NCI-H2081 (cell line): ENCODE measurements around the gene UBE2I.
"Not testable (repeated sequence)": the region's sequence is repeated elsewhere in the genome, so short reads cannot be mapped to it uniquely, and the experiment has no call there.

ENCODE experiments used
- DNase-seq, 2 experiments: peaks; one replicate each; lab custom pipeline; 2025; lab: John Stamatoyannopoulos, UW

The UBE2I gene

DNA sequence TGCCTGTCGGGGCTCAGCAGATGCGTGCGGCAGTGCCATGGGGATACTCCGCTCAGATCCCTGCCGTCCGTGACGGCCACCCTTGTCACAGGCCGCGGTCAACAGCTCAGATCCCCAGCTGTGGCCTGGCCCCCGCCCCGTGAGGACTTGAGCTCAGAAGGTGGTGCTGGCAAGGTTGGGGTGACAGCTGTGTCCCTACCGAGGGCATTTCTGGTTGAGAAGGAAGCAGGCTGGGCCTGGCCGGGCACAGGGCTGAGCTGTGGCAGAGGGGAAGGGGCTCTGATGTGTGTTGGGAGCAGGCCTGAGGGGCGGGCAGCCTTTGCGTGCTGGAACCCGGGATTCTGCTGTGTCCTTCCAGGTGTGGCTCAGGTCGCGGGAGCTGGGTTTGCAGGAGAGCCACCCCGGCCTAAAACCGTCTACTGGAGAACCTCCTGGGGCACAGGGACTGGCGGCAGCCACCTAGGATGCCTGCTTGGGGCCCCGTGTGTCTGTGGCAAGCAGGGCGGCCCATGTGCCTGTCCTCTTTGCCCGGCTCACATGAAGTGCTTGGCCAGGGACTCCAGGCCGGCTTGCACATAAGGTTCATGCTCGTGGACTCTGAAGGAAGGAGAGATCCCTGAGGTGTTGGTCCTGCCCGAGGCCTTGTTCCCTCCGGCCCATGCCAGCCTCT lies 5.1 kb downstream of the UBE2I start:
- DNase-seq: no peak

DNA sequence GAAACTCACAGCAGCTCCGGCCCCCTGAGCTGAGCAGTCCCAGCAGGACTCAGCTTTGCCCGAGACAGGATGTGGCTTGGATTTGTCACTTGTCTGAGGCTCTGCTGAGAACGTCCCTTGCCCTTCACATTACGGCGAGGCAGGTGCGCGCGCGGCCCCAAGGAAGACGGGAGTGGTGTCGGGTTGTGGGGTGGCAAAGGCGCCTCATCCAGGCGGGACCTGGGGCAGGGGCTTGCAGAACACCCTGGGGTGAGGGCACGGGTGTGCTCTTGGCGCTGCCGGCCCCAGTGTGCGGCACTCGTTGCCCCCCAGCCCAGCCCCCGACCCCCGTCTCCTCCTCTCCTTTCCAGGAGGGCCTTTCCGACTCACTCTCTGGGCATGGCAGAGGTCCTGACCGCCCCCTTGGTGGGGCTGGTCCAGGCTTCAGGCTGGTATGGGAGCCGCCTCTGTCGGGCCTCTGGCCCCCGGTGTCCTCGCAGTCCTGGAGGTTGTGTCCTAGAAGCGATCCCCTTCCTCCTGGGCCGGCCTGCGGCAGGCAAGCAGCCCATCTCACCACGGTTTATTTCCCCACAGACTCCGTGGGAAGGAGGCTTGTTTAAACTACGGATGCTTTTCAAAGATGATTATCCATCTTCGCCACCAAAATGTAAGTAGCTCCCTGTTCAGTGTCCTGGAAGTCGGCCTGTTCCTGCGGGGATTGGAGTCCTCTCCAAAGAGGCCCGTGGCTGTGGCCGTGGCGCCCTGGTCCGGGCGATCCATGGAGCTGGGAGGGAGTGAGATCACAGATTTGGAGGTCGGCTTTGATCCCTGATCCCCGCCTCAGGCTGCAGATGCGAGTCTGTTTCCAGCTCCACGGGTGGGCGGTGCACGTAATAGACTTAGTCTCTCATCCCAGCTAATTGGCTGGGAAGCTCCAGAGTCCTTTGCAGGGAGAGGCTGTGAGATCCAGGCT lies 5.9 kb downstream of the UBE2I start:
- DNase-seq: no peak

DNA sequence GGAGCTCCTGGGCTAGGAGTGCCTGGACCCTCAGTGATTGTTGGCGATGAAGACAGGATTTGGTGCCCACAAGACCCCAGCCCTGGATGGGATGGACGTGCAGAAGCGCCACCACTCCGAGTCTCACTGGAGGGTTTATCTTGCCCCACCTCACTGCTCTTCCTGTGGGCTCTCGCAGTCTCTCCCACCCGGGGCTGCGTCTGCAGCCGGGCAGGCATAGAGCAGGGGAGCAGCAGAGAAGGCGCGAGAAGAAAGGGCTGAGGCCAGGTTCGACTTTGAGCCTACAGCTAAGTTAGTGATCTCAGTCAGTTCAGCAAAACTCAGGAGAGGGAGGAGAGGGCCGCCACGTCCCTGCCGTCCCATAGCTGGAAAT lies 6.6 kb downstream of the UBE2I start:
- DNase-seq: no peak

DNA sequence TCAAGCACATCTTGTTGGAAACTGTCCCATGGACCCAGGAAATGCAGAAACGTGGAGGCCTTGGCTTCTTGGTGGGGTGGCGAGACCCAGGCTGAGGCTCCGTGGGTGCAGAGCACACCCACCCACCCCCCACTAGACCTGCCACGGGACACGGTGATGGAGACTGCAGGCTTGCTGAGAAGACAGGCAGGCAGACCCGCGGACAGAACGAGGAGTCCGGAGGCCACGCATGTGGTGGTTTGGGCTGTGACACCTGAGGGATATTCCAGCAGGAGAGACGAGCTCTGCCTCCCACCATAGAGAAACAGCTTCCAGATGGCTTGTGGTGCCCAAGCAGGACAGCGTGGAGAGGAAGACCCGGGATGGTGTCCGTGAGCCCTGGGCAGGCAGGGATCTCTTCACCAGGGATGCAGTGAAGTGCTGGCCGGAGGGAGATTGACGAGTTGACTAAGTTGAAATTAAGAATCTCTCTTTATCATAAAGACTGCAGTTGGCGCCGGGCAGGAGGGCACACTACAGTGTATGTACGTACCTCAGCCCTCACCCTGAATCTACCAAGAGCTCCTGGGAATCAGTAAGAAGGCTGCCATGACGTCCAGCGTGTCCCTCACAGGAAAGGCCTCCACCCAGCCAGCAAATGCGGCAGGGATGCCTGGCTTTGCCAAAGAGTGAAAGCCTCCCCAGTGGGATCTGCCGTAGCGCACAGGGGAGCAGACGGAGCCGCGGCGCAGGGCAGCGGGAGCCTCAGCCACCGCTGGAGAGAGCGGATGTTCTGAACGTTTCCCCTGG lies 8.2 kb downstream of the UBE2I start:
- DNase-seq: no peak

DNA sequence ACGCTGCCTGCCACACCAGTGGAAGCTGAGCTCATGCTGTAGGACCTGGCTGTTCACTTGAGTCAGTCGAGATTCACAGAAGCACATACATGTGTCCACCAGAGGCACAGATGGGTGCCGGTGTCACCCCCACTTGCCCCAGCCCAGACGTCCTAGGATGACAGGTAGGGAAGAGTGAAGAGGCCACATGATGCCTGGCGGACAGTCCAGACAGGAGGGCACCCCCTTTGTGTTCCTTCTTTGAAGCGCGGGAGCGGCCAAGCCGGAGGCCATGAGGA lies 8.8 kb downstream of the UBE2I start:
- DNase-seq: no peak

DNA sequence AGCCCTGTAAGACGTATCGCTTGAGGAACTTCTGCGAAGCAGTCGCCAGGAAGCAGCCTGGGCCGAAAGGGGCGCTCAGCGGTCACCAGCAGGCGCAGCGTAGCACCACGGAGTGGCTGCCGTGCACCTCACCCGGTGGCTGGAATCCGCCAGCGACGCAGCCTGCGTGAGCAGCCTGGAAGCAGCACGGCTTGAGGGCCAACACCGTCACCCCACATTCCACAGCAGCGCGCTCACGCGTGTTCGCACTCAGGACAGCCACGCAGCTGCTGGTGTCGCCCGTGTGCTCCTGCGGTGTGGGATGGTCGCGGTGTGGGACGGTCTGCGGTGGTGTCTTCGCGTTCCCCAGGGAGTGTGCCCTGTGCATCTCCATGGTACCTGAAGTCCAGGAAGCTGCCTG lies 9.6 kb downstream of the UBE2I start:
- no peak for DNase-seq

DNA sequence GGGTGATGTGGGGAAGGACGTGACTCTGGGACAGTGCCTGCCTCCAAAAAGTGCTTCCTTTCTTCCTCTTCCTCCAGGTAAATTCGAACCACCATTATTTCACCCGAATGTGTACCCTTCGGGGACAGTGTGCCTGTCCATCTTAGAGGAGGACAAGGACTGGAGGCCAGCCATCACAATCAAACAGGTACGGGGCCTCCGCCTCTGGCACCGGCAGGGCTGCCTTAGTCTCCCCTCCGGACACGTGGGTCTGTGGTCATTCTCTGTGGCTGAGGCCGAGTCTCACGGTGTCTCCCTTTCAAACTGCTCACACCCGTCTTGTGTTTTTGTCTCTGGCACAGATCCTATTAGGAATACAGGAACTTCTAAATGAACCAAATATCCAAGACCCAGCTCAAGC lies 10.7 kb downstream of the UBE2I start:
- DNase-seq: no peak

DNA sequence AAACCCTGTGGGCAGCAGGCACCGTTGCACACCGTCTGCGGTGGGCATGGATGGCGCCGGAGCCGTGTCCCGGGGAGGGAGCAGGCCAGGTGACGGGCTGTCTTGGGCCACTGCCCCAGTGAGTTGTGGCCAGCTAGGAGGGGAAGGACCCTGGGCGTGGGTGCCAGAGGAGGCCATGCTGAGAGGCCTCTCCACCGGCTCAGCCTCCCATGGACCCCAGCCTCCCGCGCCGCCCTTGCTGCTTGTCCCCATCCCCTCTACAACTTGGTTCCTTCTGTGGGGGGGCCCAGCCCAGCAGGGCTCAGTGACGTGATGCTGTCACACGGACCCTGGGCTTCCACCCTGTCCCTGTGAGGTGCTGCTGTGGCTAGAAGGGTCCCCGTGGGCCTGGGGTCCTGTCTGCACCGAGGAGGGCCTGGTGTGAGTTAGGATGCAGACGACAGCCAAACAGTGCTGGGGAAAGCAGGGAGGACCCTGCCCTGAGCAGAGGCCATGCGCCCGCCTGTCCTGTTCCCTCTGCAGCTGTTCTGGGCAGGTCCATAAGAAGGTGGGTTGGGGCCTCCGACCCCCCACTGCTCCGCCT lies 11.3 kb downstream of the UBE2I start:
- no peak for DNase-seq

DNA sequence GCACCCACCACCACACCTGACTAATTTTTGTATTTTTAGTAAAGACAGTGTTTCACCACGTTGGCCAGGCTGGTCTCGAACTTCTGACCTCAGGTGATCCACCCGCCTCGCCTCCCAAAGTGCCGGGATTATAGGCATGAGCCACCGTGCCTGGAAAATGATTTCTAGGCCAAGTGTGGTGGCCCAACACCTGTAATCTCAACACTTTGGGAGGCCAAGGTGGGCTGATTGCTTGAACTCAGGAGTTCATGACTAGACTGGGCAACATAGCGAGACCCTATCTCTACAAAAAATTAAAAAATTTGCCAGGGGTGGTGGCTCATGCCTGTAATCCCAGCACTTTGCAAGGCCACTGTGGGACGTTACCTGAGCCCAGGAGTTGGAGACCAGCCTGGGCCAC lies 13.0 kb downstream of the UBE2I start:
- DNase-seq: no peak

DNA sequence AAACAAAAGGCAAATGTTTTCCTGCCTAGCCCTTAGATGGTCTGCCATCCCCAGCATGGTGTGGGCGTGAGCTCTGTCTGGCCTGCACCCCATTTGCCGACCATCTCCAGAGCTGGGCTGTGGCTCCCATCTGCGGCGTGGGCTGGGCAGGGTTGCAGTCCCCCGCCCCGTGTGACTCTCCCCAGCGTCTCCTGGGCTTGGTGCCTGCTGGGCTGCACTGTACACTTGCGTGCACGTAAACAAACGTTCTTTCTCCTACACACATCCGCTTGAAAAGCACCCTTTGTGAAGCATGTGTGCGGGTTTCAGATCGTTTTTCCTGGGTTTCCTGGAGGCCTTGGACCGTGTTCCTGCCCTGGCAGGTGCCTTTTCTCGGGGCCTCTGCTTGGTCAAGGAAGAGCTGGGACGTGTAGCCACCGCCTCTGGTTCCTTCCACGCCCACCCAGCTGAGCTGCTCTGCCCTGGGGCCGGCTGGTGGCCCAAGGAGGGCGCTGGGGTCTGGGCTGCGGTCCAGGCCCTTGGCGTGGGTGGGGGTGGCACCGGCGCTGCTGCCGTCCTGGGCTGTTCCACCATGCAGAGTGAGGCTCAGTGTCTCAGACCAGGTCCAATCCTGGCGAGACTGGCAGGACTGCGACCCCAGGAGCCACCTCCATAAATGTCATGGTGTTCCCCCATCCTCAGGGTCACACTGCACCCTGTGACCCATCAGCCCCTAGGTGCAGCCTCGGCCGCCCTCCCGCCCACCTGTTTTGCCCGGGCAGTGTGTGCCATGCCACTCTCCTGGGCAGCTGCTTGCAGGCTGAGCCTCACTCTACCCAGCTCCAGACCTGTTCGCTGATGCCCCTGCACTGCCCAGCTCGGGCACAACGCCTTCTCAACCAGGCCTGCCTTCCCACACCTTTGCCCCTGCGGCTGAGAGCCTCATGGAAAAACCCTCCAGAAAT lies 14.1 kb downstream of the UBE2I start:
- DNase-seq: no peak

DNA sequence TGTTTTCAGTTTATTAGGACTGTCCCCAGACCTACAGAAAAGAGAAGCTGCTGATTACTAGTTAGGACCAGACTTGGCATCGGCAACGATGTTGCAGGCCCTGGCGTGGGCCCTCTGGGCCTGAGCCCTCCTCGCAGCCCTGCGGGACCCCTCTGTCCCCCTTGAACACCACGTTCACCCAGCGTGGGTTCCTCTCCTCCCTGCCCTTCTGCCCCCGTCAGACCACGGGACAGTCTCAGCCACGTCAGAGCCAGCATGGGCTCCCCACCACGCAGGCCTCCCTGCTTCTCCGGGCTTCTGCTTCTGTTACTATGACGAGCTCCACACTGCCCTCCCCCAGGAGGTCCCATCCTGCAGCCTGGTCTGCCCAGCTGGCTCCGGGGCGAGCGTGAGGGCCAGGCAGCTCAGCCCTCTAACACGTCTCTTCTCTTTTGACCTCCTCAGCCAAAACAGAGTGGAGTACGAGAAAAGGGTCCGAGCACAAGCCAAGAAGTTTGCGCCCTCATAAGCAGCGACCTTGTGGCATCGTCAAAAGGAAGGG lies 14.9 kb downstream of the UBE2I start:
- DNase-seq: no peak

DNA sequence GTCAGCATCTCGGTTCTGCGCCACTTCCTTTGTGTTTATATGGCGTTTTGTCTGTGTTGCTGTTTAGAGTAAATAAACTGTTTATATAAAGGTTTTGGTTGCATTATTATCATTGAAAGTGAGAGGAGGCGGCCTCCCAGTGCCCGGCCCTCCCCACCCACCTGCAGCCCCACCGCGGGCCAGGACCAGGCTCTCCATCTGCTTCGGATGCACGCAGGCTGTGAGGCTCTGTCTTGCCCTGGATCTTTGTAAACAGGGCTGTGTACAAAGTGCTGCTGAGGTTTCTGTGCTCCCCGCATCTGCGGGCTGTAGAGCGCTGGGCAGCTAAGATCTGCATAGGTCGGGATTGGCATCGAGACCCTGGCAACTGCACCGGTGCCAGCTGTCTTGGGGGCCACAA lies 15.8 kb downstream of the UBE2I start:
- no peak for DNase-seq

DNA sequence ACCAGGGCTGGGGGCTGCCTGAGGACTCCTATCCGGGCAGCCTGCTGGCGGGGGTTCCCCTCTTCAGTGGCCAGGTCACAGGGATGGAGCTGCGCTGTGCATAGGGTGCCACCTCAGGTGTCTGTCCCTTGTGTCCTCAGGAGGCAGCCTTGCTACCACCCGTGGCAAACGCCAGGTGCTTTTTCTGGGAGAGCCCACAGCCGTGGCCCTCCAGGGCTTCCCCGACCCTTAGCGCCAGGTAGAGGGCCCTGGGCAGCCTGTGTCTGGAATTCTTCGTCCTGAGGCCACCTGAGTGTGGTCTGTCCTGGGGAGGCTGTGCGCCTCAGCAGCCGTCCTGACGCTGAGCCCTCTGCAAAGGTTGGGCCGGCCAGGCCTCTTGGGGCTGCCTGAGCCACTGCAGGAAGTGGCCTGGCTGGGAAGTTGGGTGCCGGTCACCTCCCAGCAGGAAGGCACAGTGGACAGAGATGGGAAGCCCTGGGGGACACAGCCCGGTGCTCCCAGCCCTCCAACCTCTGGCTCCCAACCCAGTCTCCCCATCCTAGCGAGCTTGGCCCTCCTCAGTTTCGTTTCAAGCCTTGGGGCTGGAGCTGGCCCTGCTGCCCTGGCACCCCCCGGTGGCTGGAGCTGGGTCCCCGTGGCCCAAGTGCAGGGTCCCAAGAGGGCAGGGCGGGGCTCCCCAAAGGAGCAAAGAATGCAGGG lies 16.4 kb downstream of the UBE2I start:
- DNase-seq: no peak

DNA sequence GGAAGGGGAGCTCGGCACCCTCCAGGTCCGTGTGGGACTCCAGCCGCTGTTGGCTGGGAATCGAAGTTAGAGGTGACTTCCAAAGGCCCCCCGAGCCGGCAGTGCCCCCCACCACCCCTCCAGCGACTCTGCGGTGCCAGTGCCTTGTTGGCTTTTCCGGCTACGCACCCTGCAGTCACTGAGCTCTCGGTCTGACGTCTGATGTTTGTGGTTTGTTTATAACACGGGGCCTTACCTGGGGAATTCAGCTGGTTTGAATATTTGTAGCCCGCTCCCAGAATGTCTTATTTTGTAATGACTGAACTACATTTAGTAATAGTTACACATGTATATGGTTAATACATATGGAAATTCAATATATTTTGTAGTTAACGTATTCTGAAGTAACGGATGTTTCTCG lies 17.0 kb downstream of the UBE2I start:
- DNase-seq: no peak

DNA sequence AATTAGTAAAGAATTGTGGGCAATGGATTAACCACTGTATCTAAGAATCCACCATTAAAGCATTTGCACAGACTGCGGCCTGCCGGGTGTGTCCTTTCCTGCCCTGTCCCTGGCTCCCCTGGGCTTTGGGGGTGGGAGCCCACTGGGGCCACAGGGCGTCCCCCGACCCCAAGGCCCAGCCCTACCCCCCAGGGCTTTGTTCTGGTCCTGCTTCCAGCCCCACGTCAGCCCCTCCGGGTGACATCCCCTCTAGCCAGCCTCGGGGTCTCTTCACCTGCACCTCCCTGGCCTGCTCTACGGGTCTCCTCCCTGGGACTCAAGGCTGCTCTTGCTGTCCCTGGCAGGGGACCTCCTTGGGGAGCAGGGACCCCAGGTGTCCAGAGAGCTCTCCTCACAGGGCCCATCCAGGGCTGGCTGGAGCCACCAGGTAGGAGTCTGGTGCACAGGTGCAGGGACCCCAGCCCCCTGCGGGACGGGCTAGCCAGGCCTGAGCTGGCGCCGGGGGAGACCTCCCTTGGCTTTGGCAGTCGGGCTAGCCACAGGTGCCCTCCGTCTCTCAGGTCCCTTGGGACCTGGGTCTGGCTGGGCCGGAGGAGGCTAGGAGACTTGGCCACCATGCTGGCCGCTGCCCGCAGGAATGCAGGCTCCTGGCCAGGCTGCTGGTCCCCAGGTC lies 17.6 kb downstream of the UBE2I start:
- DNase-seq: no peak

DNA sequence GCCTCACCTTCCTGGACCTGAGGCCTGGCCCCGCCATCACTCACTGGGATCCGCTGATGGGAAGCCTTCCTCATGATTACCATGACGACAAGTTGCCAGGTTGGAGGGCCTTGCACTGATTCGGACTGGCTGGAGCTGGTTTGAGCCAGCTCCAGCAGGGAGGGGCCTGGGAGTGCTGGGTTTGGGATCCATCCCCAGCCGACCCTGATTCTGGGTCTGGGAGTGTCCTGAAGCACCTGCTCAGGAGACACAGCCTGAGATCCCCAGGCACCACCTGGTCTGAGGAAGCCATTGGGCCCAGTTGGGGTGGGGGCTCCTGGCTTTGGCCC lies 18.1 kb downstream of the UBE2I start:
- DNase-seq: no peak

DNA sequence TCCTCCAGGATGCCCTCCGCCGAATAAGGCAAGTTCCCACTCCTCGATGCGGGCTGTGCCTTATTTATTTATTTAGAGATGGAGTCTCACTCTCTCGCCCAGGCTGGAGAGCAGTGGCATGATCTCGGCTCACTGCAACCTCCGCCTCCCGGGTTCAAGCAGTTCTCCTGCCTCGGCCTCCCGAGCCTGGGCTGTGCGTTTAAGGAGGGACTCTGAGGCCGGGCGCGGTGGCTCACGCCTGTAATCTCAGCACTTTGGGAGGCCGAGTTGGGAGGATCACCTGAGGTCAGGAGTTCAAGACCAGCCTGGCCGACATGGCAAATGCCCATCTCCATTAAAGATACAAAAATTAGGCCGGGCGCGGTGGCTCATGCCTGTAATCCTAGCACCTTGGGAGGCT lies 18.7 kb downstream of the UBE2I start:
- not testable (repeated sequence) for DNase-seq

DNA sequence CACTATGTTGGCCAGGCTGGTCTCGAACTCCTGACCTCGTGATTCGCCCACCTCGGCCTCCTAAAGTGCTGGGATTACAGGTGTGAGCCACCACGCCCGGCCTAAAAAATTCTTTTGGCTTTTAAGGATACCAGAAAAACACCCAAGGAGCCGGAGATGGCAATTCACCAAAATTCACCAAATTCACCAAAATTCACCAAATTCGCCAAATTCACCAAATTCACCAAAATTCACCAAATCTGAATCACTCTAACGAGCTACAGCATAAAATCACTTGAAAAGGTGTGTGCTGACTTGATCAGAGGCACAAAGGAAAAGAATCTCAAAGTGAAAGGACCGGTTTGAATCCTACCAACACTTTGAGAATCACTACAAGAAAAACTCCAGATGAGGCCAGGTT lies 19.5 kb downstream of the UBE2I start:
- not testable (repeated sequence) for DNase-seq

DNA sequence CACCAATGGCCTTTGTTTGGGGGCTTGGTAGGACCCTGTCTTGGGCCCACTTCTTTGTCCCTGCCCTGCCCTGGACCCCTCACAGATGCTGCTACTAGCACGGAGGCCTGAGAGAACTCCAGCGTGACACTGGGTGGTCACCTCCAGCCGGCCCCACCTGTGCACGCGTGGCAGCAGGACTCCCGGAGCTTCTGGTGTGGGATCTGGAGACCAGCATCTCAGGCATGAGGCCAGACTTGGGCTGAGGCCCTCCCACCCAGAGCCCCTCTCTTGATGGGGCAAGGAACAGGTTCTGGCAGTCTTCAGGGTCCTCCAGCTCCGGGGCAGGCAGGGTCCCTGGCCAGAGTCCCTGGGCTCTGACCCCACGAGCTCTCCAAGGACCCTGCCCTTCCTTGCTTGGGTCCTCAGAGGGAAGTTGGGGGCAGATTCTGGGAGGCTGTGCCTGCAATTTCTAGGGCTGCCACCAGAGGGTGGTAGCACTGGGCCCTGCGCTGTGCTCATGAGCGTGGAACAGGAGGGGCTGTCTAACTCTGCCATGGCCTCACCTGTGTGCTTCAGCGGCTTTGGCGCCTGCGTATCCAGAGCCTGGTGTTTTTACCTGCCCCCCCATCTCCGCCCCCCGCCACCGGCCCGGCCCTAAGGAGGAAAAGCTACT lies 21.0 kb downstream of the UBE2I start:
- no peak for DNase-seq
